ENCODE measurements around the gene DIPK1C. TPM values are rescaled to one million over a fixed set of nuclear protein-coding genes. Genes with fewer than 3 reads are reported as not detected.

DIPK1C gene
- total and polyA plus RNA-seq, 2 experiments from 2014 or later = 0.28 to 0.40 TPM

GRCh38 chr18:74482697-74483096 is 25.6 kb upstream of the DIPK1C start:
- 96% methylated on average over 11 of the region's 11 CpGs for WGBS (ENCODE audit: low lambda C conversion rate, missing lambda C conversion rate)
- no peaks in the 10 kb centered on the region for H3K79me2 ChIP-seq
- H3K4me2 ChIP-seq = no peak overlapping the region
- TF ChIP-seq EZH2 (IDR thresholded peaks at IDR 0.05; ENCODE audit: borderline replicate concordance) (no peak), CTCF (IDR thresholded peaks at IDR 0.05; ENCODE audit: poor library complexity) (no peak), EZH2phosphoT487 (IDR thresholded peaks at IDR 0.05; ENCODE audit: low read depth, severe bottlenecking, unreplicated experiment) (no peak)
- H4K20me1 ChIP-seq (ENCODE audit: insufficient read depth, poor library complexity, severe bottlenecking) = no peaks in the 10 kb centered on the region
- no peaks in the 10 kb centered on the region for H3K36me3 ChIP-seq (replicated peaks; ENCODE audit: insufficient read depth, low read depth)
- no peaks in the 10 kb centered on the region for H3K27me3 ChIP-seq
- no peak for DNase-seq (ENCODE audit: low spot score)
- no peak overlapping the region for H3K4me3 ChIP-seq
- no peaks in the 10 kb centered on the region for H3K9me3 ChIP-seq (ENCODE audit: low read depth)
- no peak overlapping the region for H2AFZ ChIP-seq
- H3K4me1 ChIP-seq (ENCODE audit: insufficient read depth) = peaks cover 30% of the 10 kb centered on the region
- H3K27ac ChIP-seq = no peak overlapping the region
- H3K9me2 ChIP-seq (replicated peaks; ENCODE audit: insufficient read depth) = no peaks in the 10 kb centered on the region

- Histone ChIP-seq H3K9me2 (replicated peaks; ENCODE audit: insufficient read depth) (no peaks in the 10 kb centered on the region), H3K36me3 (replicated peaks; ENCODE audit: insufficient read depth, low read depth) (no peaks in the 10 kb centered on the region), H3K27me3 (no peaks in the 10 kb centered on the region), H3K4me3 (no peak overlapping the region), H3K79me2 (no peaks in the 10 kb centered on the region), H3K4me2 (peak overlapping the region; percentile 30), H3K27ac (peak overlapping the region; percentile 67), H4K20me1 (ENCODE audit: insufficient read depth, poor library complexity, severe bottlenecking) (no peaks in the 10 kb centered on the region), H3K4me1 (ENCODE audit: insufficient read depth) (peaks cover 18% of the 10 kb centered on the region), H3K9me3 (ENCODE audit: low read depth) (no peaks in the 10 kb centered on the region), H2AFZ (no peak overlapping the region)
- no peak for TF ChIP-seq EZH2phosphoT487 (IDR thresholded peaks at IDR 0.05; ENCODE audit: low read depth, severe bottlenecking, unreplicated experiment)
- no peak for TF ChIP-seq CTCF (IDR thresholded peaks at IDR 0.05; ENCODE audit: poor library complexity)
- no peak for TF ChIP-seq EZH2 (IDR thresholded peaks at IDR 0.05; ENCODE audit: borderline replicate concordance)
- DNase-seq (ENCODE audit: low spot score) = no peak
- 81% methylated on average over 7 of the region's 7 CpGs for WGBS (ENCODE audit: low lambda C conversion rate, missing lambda C conversion rate)
Measured at GRCh38 chr18:74480149-74480651, 23.1 kb upstream of the DIPK1C start.

- Histone ChIP-seq H3K4me1 (ENCODE audit: insufficient read depth) (peaks cover 14% of the 10 kb centered on the region), H3K9me2 (replicated peaks; ENCODE audit: insufficient read depth) (no peaks in the 10 kb centered on the region), H3K27ac (peak overlapping the region; percentile 67), H3K4me3 (no peak overlapping the region), H3K79me2 (no peaks in the 10 kb centered on the region), H4K20me1 (ENCODE audit: insufficient read depth, poor library complexity, severe bottlenecking) (no peaks in the 10 kb centered on the region), H3K27me3 (no peaks in the 10 kb centered on the region), H2AFZ (no peak overlapping the region), H3K4me2 (no peak overlapping the region), H3K36me3 (replicated peaks; ENCODE audit: insufficient read depth, low read depth) (no peaks in the 10 kb centered on the region), H3K9me3 (ENCODE audit: low read depth) (no peaks in the 10 kb centered on the region)
- TF ChIP-seq CTCF (IDR thresholded peaks at IDR 0.05; ENCODE audit: poor library complexity) (no peak), EZH2phosphoT487 (IDR thresholded peaks at IDR 0.05; ENCODE audit: low read depth, severe bottlenecking, unreplicated experiment) (no peak), EZH2 (IDR thresholded peaks at IDR 0.05; ENCODE audit: borderline replicate concordance) (no peak)
- WGBS (ENCODE audit: low lambda C conversion rate, missing lambda C conversion rate) = 90% methylated on average over 16 of the region's 16 CpGs
- DNase-seq (ENCODE audit: low spot score) = no peak
Measured at GRCh38 chr18:74479486-74480148, 22.5 kb upstream of the DIPK1C start.

Measured in hepatocyte (in vitro differentiated cells).